ENCODE results near the gene ELFN1. TPM values are rescaled to one million over a fixed set of nuclear protein-coding genes. Genes with fewer than 3 reads are reported as not detected.

ELFN1 gene
- total and polyA plus RNA-seq, 2 donors from 2014 or later: 3.5 to 3.8 TPM

- Histone ChIP-seq H3K27me3 (ENCODE audit: control insufficient read depth, insufficient read depth, low read length) (no peaks in the 10 kb centered on the region), H3K27ac (ENCODE audit: low read depth in 2 of 2, low read length in 2 of 2) (no peak overlapping the region), H3K9me3 (ENCODE audit: control insufficient read depth in 2 of 3, insufficient read depth in 1 of 3, low read length in 3 of 3) (peaks cover 0 to 12% (median 2%) of the 10 kb centered on the region in 3 donors), H3K9ac (ENCODE audit: low read length in 3 of 3) (no peak overlapping the region), H3K4me1 (ENCODE audit: control insufficient read depth in 2 of 3, insufficient read depth in 2 of 3, low read depth in 1 of 3, low read length in 3 of 3) (no peaks in the 10 kb centered on the region), H3K36me3 (ENCODE audit: control insufficient read depth in 2 of 3, insufficient read depth in 3 of 3, low read length in 3 of 3) (no peaks in the 10 kb centered on the region), H3K4me3 (ENCODE audit: low read length in 3 of 3) (no peak overlapping the region)
- no peak for TF ChIP-seq CTCF (IDR thresholded peaks at IDR 0.05; ENCODE audit: borderline replicate concordance, extremely low read depth, insufficient read depth)
- no peak for DNase-seq
- intact Hi-C loops (cut with DNase I): no loop called here
- no peak for FAIRE-seq
Observed at GRCh38 chr7:1727079-1727478, 57.0 kb downstream of the ELFN1 start.

- peaks cover 0 to 12% (median 2%) of the 10 kb centered on the region in 3 donors for H3K9me3 ChIP-seq (ENCODE audit: control insufficient read depth in 2 of 3, insufficient read depth in 1 of 3, low read length in 3 of 3)
- no peak for TF ChIP-seq CTCF (IDR thresholded peaks at IDR 0.05; ENCODE audit: borderline replicate concordance, extremely low read depth, insufficient read depth)
- no peaks in the 10 kb centered on the region for H3K36me3 ChIP-seq (ENCODE audit: control insufficient read depth in 2 of 3, insufficient read depth in 3 of 3, low read length in 3 of 3)
- no peak for FAIRE-seq
- DNase-seq: no peak
- no peak overlapping the region for H3K27ac ChIP-seq (ENCODE audit: low read depth in 2 of 2, low read length in 2 of 2)
- H3K4me3 ChIP-seq (ENCODE audit: low read length in 3 of 3): no peak overlapping the region
- intact Hi-C loops (cut with DNase I): no loop called here
- H3K4me1 ChIP-seq (ENCODE audit: control insufficient read depth in 2 of 3, insufficient read depth in 2 of 3, low read depth in 1 of 3, low read length in 3 of 3): no peaks in the 10 kb centered on the region
- no peak overlapping the region for H3K9ac ChIP-seq (ENCODE audit: low read length in 3 of 3)
- H3K27me3 ChIP-seq (ENCODE audit: control insufficient read depth, insufficient read depth, low read length): no peaks in the 10 kb centered on the region
Observed at GRCh38 chr7:1727812-1728570, 57.9 kb downstream of the ELFN1 start.

GRCh38 chr7:1729183-1729582 lies 59.1 kb downstream of the ELFN1 start:
- H3K27me3 ChIP-seq (ENCODE audit: control insufficient read depth, insufficient read depth, low read length): no peaks in the 10 kb centered on the region
- TF ChIP-seq CTCF (IDR thresholded peaks at IDR 0.05; ENCODE audit: borderline replicate concordance, extremely low read depth, insufficient read depth): no peak
- H3K4me1 ChIP-seq (ENCODE audit: control insufficient read depth in 2 of 3, insufficient read depth in 2 of 3, low read depth in 1 of 3, low read length in 3 of 3): no peaks in the 10 kb centered on the region
- intact Hi-C loops (cut with DNase I): no loop called here
- H3K9ac ChIP-seq (ENCODE audit: low read length in 3 of 3): no peak overlapping the region
- peaks cover 0 to 12% (median 2%) of the 10 kb centered on the region in 3 donors for H3K9me3 ChIP-seq (ENCODE audit: control insufficient read depth in 2 of 3, insufficient read depth in 1 of 3, low read length in 3 of 3)
- DNase-seq (no peak), FAIRE-seq (no peak)
- no peak overlapping the region for H3K4me3 ChIP-seq (ENCODE audit: low read length in 3 of 3)
- no peak overlapping the region for H3K27ac ChIP-seq (ENCODE audit: low read depth in 2 of 2, low read length in 2 of 2)
- H3K36me3 ChIP-seq (ENCODE audit: control insufficient read depth in 2 of 3, insufficient read depth in 3 of 3, low read length in 3 of 3): no peaks in the 10 kb centered on the region

All from kidney (tissue), 14 donors.